ENCODE measurements around the gene SMPD2. TPM values are rescaled to one million over a fixed set of nuclear protein-coding genes. Genes with fewer than 3 reads are reported as not detected.

SMPD2 gene
- total RNA-seq, 1 experiment from 2014 or later: 19.9 TPM

GRCh38 chr6:109473120-109473519 is 32.6 kb downstream of the SMPD2 start:
- H3K27me3 Mint-ChIP-seq (ENCODE audit: insufficient read depth, unreplicated experiment): no peaks in the 10 kb centered on the region
- ChIA-PET CTCF (interaction anchor here (0.5 to 1.7 kb wide), 2 partner anchors 285 to 640 kb away, joined by 3 to 4 read pairs; no protein-coding TSS in a partner anchor), POLR2A (interaction anchor here (0.9 kb wide), 1 partner anchor 67 kb away, joined by 4 read pairs; no protein-coding TSS in a partner anchor)
- peaks cover 61% of the 10 kb centered on the region for H3K36me3 Mint-ChIP-seq (ENCODE audit: insufficient read depth, unreplicated experiment)
- intact Hi-C loops (cut with micrococcal nuclease): no loop called here
- peak overlapping the region; percentile 43 for H3K27ac Mint-ChIP-seq (ENCODE audit: low read depth, unreplicated experiment)
- no peaks in the 10 kb centered on the region for H3K9me3 Mint-ChIP-seq (ENCODE audit: unreplicated experiment)
- no peak overlapping the region for H3K4me3 Mint-ChIP-seq (ENCODE audit: unreplicated experiment)
- TF ChIP-seq CTCF (IDR thresholded peaks at IDR 0.05; ENCODE audit: unreplicated experiment): no peak
- H3K4me1 Mint-ChIP-seq (ENCODE audit: insufficient read depth, unreplicated experiment): peaks cover 6% of the 10 kb centered on the region
- DNase-seq (ENCODE audit: unreplicated experiment): no peak
- no TSS peak for BruUV-seq (replicated peaks)

GRCh38 chr6:109474995-109475394 is 34.5 kb downstream of the SMPD2 start:
- Mint-ChIP-seq H3K4me1 (ENCODE audit: insufficient read depth, unreplicated experiment) (peaks cover 18% of the 10 kb centered on the region), H3K4me3 (ENCODE audit: unreplicated experiment) (no peak overlapping the region), H3K9me3 (ENCODE audit: unreplicated experiment) (no peaks in the 10 kb centered on the region), H3K27ac (ENCODE audit: low read depth, unreplicated experiment) (no peak overlapping the region), H3K36me3 (ENCODE audit: insufficient read depth, unreplicated experiment) (peaks cover 61% of the 10 kb centered on the region), H3K27me3 (ENCODE audit: insufficient read depth, unreplicated experiment) (no peaks in the 10 kb centered on the region)
- ChIA-PET POLR2A (interaction anchor here (0.6 kb wide), 1 partner anchor 92 kb away, joined by 3 read pairs; no protein-coding TSS in a partner anchor), CTCF (interaction anchor here (0.6 kb wide), 1 partner anchor 581 kb away, joined by 4 read pairs; no protein-coding TSS in a partner anchor)
- no peak for DNase-seq (ENCODE audit: unreplicated experiment)
- no TSS peak for BruUV-seq (replicated peaks)
- TF ChIP-seq CTCF (IDR thresholded peaks at IDR 0.05; ENCODE audit: unreplicated experiment): no peak
- intact Hi-C loops (cut with micrococcal nuclease): no loop called here

GRCh38 chr6:109475625-109476024 is 35.1 kb downstream of the SMPD2 start:
- no peak overlapping the region for H3K4me3 Mint-ChIP-seq (ENCODE audit: unreplicated experiment)
- no peaks in the 10 kb centered on the region for H3K27me3 Mint-ChIP-seq (ENCODE audit: insufficient read depth, unreplicated experiment)
- H3K36me3 Mint-ChIP-seq (ENCODE audit: insufficient read depth, unreplicated experiment): peaks cover 61% of the 10 kb centered on the region
- ChIA-PET CTCF (interaction anchor here (0.6 to 1.3 kb wide), 2 partner anchors 10 to 406 kb away, joined by 3 to 4 read pairs; no protein-coding TSS in a partner anchor), POLR2A (no interaction called here)
- H3K9me3 Mint-ChIP-seq (ENCODE audit: unreplicated experiment): no peaks in the 10 kb centered on the region
- H3K4me1 Mint-ChIP-seq (ENCODE audit: insufficient read depth, unreplicated experiment): peaks cover 21% of the 10 kb centered on the region
- TF ChIP-seq CTCF (IDR thresholded peaks at IDR 0.05; ENCODE audit: unreplicated experiment): no peak
- H3K27ac Mint-ChIP-seq (ENCODE audit: low read depth, unreplicated experiment): no peak overlapping the region
- no peak for DNase-seq (ENCODE audit: unreplicated experiment)
- intact Hi-C loops (cut with micrococcal nuclease): no loop called here
- BruUV-seq (replicated peaks): no TSS peak

- Mint-ChIP-seq H3K4me3 (ENCODE audit: unreplicated experiment) (no peak overlapping the region), H3K36me3 (ENCODE audit: insufficient read depth, unreplicated experiment) (peaks cover 77% of the 10 kb centered on the region), H3K9me3 (ENCODE audit: unreplicated experiment) (no peaks in the 10 kb centered on the region), H3K27me3 (ENCODE audit: insufficient read depth, unreplicated experiment) (no peaks in the 10 kb centered on the region), H3K4me1 (ENCODE audit: insufficient read depth, unreplicated experiment) (peaks cover 31% of the 10 kb centered on the region), H3K27ac (ENCODE audit: low read depth, unreplicated experiment) (no peak overlapping the region)
- BruUV-seq (replicated peaks): no TSS peak
- no peak for TF ChIP-seq CTCF (IDR thresholded peaks at IDR 0.05; ENCODE audit: unreplicated experiment)
- intact Hi-C loops (cut with micrococcal nuclease): no loop called here
- no peak for DNase-seq (ENCODE audit: unreplicated experiment)
- ChIA-PET POLR2A (no interaction called here), CTCF (no interaction called here)
Observed at GRCh38 chr6:109477184-109477583, 36.7 kb downstream of the SMPD2 start.
